Fibroblast of the conjunctiva (primary cell): ENCODE data around the gene UCKL1.
"Not testable (repeated sequence)": the region's sequence is repeated elsewhere in the genome, so short reads cannot be mapped to it uniquely, and the experiment has no call there.

Source experiments
- DNase-seq: peaks from one replicate; pipeline ENCODE4 v3.0.0-alpha.2; 2010; ENCODE audit warnings: low read depth

The UCKL1 gene

GRCh38 chr20:63917811-63918210, 38.4 kb downstream of the UCKL1 start:
- no peak for DNase-seq

DNA sequence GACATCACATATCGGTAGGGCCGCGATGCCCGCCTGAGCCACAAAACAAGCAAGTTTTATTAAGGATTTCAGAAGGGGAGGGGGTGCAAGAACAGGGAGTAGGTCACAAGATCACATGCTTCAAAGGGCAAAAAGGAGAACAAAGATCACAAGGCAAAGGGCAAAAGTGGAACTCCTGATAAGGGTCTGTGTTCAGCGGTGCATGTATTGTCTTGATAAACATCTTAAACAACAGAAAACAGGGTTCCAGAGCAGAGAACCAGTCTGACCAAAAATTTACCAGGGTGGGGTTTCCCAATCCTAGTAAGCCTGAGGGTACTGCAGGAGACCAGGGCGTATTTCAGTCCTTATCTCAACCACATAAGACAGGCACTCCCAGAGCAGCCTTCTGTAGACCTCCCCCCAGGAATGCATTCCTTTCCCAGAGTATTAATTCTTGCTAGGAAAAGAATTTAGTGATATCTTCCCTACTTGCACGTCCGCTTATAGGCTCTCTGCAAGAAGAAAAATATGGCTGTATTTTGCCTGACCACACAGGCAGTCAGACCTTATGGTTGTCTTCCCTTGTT, 39.8 kb downstream of the UCKL1 start:
- DNase-seq: not testable (repeated sequence)

- no peak for DNase-seq
Measured at GRCh38 chr20:63915471-63915870, 40.7 kb downstream of the UCKL1 start.

DNA sequence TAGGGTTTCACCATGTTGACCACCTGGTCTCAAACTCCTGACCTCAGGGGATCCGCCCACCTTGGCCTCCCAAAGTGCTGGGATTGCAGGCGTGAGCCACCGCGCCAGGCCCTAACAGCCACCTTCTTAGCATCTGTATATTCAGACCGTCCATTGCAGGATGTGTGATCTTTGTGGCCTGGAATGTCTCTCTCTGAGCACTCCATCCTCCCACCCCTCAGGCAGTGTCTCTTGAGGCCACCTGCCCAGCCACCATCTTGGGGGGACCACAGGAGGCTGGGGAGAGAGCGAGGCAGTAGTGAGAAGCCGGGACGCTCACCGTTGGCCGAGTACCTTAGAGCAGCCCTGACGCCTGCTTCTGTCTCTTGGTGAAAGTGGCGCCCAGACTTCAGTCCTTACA, 42.4 kb downstream of the UCKL1 start:
- no peak for DNase-seq

GRCh38 chr20:63911176-63911575, 45.0 kb downstream of the UCKL1 start:
- no peak for DNase-seq

GRCh38 chr20:63908008-63908682, 48.1 kb downstream of the UCKL1 start:
- no peak for DNase-seq

DNA sequence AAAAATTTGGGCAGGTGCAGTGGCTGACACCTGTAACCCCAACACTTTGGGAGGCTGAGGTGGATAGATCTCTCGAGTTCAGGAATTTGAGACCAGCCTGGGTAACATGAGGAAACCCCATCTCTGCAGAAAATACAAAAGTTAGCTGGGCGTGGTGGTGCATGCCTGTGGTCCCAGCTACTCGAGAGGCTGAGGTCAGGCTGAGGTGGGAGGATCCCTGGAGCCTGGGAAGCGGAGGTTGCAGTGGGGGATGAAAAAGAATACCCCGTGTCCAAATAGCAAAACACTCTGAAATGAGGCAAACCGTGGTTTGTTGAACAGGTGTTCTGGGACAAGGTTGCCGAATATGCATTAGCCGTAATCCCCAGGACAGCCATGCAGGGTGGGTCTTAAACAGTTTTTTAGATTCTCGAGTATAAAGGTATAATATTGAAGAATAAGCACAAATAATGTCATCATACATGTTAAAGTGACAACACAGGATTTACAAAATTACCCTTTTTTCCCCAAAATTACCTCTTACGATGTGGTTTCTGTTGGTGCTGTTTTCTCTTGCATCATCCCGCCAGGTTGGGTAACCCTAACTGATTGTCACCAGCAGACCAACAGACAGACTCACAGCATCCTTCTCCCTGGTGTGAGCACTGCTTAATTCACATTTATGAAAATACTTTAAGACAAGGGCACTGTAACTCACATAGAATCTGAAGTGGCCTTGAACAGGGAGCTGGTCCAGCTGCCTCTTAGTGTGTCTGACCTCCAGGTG, 52.2 kb downstream of the UCKL1 start:
- DNase-seq: no peak

- DNase-seq: no peak
Measured at GRCh38 chr20:63900413-63900812, 55.8 kb downstream of the UCKL1 start.

DNA sequence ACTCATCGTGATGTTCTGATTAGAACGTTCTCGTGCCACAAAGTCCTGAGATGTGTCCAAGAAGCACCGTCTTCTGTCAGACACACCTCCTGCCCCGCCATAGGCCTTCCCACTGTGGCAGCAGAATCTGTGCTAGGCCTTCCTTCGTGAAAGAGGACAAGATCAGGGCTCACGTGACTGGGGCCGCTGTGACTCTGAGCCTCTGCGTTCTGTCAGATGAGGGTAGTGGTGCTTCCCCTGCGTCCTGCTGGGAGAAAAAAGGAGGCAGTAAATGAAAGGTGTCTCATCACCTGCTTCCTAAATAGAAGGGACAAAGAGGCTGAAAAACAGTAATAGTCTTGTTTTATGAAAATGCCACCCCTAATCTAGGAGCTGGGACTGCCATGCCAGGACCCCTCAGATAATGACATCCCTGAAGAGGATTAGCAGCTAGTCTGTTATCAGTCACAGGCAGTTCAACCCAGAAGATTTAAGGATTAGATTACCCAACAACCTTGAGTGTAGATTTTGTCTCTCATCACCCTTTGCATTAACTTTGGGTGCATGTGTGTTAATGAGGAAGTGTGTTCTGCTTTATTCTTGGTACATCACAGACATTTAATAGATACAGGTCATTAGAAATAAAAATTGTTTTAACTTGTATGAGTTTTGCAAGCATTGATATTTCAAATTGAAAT, 57.2 kb downstream of the UCKL1 start:
- DNase-seq: no peak

- DNase-seq: no peak
Measured at GRCh38 chr20:63897978-63898561, 58.1 kb downstream of the UCKL1 start.

DNA sequence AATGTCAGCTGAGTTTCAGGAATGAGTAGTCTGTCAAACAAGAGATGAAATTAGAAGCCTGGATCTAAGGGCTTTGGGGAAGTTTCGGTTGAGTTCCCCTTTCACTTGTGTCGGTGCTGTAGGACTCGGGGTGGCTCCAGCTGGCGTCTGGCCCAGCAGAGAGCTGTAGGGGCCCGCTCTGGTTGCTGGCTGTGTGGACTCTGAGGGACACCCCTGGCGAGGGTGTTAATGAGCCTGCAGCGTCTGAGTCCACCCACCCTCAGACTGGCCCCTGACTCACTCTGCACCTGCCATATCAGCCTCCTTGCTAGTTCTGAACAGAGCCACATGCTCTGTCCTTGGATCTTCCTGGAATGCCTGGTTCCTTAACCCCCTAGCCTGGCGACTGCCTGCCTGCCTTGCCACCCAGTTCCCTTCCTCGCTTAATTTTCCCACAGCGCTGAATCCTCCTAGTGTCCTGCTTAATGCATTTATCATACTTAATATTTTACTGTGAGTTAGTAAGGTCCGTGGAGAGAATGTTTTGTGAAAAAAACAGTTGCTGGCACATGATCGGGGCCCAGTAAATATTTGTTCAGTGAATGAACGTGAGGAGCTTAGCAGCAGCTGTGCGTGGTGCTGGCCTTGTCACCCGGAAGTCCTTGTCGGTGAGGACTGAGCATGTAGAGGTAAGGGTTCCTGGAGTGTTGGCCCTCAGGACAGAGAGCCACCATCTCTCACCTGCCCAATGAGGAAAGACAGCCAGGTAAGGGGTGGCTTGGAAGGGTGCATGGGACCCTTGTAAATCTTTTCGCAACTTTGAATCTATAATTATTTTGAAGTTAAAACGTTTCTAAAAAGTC, 59.7 kb downstream of the UCKL1 start:
- DNase-seq: no peak

- DNase-seq: no peak
Measured at GRCh38 chr20:63895952-63896263, 60.3 kb downstream of the UCKL1 start.

- DNase-seq: no peak
Measured at GRCh38 chr20:63895202-63895951, 60.8 kb downstream of the UCKL1 start.

- DNase-seq: peak; percentile 88
Measured at GRCh38 chr20:63894358-63895201, 61.6 kb downstream of the UCKL1 start, which contains the start of gene DNAJC5. DNAJC5 (plus strand) TSS chr20:63895126; CDS start chr20:63928346, 33,220 bp downstream.

DNA sequence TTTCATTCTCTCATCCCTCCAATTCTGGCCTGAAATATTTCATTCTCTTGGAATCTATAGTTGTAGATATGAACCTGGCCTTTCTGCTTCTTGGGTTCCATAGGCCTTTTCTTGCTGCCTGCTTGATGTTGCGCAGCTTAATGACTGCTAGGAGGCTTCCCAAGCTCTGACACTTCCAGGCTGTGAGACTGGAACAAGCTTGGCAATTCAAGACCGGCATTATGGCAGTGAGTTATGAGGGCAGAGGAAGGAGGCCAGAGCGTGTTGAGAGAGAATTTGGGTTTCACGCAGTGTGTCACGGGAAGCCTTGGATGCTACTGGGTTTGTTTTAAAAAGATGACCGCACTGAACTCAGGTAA, 62.2 kb downstream of the UCKL1 start:
- no peak for DNase-seq

GRCh38 chr20:63892402-63892801, 63.8 kb downstream of the UCKL1 start:
- no peak for DNase-seq

DNA sequence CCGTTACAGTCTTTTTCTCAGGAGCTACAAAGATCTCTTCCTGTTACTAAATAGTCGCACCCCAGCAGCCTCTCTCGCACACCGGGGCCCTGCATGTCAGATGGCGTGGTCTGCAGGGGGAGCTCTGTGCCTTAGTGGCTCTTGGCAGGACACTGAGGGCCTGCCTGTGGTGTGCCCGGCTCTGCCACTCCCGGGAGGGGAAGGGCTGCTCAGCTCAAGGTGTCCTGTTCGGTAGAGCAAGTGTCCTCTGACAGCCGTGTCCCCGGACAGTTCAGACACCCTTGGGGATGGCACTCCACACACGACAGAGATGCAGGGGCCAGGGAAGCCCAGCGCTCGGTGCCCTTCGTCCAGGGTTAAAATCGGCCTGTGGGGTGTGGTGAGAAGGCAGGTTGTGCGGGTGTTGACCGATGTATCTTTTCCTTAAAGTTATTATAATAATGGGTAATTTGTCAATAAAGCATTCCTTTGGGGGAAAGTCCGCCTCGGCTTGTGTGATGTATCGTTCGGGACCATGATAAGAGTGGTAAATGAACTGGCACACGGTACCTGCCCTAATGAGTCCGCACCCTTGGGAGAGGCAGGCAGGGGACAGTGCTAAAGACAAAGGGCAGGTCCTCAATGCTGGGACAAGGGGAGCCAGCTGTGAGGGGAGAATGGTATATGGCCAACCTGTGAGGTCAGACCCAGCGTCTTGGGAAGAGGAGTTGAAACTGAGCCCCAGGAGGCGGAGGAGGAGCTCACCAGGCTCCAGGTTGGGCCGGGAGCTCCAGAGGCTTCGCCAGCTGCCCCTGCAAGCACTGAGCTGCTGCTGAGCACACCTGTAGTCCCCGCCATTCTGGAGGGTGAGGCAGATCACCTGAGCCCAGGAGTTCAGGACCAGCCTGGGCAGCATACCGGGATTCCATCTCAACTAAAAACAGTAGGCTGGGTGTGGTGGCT, 64.9 kb downstream of the UCKL1 start:
- no peak for DNase-seq

DNA sequence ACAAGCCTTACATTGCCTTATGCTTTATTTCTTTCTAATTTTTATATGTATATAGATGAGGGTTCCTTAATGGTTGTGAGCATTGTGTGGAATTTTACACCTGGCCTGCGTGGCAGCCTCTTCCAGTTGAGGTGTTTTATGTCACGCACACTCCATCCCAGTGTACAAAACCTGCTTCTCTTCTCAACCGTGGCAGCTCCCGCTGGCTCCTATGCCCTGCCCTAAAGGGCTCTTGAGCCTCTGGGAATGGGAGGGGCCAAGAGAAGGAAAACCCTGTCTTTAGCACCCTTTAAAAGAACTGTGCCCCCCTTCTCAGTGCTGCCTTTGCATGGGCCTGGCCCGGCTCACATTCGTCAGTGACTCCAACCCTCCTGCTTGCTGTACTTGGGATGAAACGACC, 65.6 kb downstream of the UCKL1 start:
- DNase-seq: no peak

DNA sequence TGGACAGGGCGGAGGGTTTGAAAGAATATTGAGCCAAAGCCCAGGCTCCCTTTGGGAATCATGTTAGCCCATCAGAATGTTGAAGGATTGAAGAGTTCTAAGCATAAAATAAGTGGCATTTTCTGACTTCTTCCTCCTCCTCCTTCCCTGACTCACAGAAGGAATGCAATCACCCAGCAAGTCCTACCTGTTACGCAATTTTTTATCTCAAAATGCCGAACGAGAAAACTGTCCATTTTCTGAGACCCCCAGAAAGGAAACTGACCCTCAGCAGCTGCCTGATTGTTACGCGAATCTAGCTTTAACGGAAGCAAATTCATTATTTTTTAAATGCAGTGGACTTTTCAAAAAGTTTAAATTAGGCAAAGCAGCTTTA, 66.0 kb downstream of the UCKL1 start:
- no peak for DNase-seq
